ENCODE measurements around the gene ABCA6. TPM values are rescaled to one million over a fixed set of nuclear protein-coding genes. Genes with fewer than 3 reads are reported as not detected.
"Not testable (repeated sequence)": the region's sequence is repeated elsewhere in the genome, so short reads cannot be mapped to it uniquely, and the experiment has no call there.

Gene ABCA6
- total RNA-seq, 1 experiment from 2014 or later, result not detected

DNA sequence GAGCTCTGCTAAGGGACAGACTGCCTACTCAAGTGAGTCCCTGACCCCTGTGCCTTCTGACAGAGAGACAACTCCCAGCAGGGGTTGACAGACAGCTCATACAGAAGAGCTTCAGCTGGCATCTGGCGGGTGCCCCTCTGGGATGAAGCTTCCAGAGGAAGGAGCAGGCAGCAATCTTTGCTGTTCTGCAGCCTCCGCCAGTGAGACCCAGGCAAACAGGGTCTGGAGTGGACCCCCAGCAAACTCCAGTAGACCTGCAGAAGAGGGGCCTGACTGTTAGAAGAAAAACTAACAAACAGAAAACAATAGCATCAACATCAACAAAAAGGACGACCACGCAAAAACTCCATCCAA, 70.5 kb downstream of the ABCA6 start:
- not testable (repeated sequence) for H3K36me3 ChIP-seq (replicated peaks; ENCODE audit: control insufficient read depth, insufficient read depth, low read length); DNase-seq; H3K27me3 ChIP-seq (ENCODE audit: control insufficient read depth, insufficient read depth, low read length); H3K4me3 ChIP-seq (ENCODE audit: insufficient read depth, low read depth, low read length)

GRCh38 chr17:69070378-69071232, 71.1 kb downstream of the ABCA6 start:
- not testable (repeated sequence) for DNase-seq; H3K4me3 ChIP-seq (ENCODE audit: insufficient read depth, low read depth, low read length); H3K36me3 ChIP-seq (replicated peaks; ENCODE audit: control insufficient read depth, insufficient read depth, low read length); H3K27me3 ChIP-seq (ENCODE audit: control insufficient read depth, insufficient read depth, low read length)

DNA sequence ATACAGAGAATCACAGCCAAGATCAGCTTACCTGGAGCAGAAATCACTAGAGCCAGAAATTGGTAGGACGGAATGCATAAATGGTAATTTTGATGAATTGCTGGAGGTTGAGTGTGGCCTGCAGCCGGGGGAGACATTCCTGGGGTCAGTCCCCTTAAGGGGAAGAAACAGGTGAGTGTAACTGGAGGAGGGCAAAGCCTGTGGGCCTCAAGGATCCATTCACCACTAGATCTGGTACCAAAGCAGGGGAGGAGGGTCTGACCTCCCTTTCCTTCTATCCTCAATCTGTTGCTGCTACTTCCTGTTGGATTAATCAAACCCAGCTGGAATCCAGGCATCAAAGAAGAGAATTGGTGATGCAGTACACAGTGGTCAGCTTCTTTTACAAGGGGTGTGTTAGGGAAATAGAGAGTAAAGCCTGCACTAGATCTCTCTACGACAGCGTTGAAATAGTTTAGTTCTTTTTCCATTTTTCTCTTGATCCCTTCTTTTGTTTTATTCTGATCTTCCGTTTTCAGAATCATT, 72.4 kb downstream of the ABCA6 start:
- Histone ChIP-seq H3K4me3 (ENCODE audit: insufficient read depth, low read depth, low read length) (no peak overlapping the region), H3K36me3 (replicated peaks; ENCODE audit: control insufficient read depth, insufficient read depth, low read length) (no peaks in the 10 kb centered on the region), H3K27me3 (ENCODE audit: control insufficient read depth, insufficient read depth, low read length) (no peaks in the 10 kb centered on the region)
- DNase-seq, result peak; percentile 11

DNA sequence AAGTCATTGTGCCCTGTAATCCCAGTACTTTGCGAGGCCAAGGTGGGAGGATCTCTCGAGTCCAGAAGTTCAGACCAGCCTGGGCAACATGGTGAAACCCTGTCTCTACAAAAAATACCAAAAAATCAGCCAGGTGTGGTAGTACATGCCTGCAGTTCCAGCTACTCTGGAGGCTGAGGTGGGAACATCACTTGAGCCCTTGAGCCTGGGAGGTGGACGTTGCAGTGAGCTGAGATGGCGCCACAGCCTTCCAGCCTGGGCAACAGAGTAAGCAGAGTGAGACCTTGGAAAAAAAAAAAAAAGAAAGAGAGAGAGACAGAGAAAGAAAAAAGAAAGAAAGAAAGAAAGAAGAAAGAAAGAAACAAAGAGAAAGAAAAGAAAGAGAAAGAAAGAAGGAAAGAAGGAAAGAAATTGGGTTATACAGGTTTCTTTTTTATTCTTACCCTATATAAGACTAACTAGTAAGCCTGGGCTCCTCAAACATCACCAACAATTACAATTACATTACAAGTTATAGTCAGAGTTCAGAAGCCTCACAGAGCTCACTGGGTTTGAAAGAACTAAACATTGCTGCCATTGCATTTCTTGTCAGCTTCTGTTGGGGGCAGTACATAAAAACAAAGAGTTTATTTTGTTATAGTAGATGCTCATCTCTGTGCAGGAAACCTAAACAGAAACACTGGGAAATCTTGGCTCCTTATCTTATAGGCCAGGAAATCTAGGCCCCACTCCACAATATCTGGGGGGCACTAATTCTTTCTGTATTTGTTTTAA, 74.2 kb downstream of the ABCA6 start:
- no peak for DNase-seq
- H3K27me3 ChIP-seq (ENCODE audit: control insufficient read depth, insufficient read depth, low read length), result no peaks in the 10 kb centered on the region
- H3K4me3 ChIP-seq (ENCODE audit: insufficient read depth, low read depth, low read length), result no peak overlapping the region
- H3K36me3 ChIP-seq (replicated peaks; ENCODE audit: control insufficient read depth, insufficient read depth, low read length), result no peaks in the 10 kb centered on the region

- no peaks in the 10 kb centered on the region for H3K36me3 ChIP-seq (replicated peaks; ENCODE audit: control insufficient read depth, insufficient read depth, low read length)
- no peaks in the 10 kb centered on the region for H3K27me3 ChIP-seq (ENCODE audit: control insufficient read depth, insufficient read depth, low read length)
- no peak for DNase-seq
- no peak overlapping the region for H3K4me3 ChIP-seq (ENCODE audit: insufficient read depth, low read depth, low read length)
These were observed 75.2 kb downstream of the ABCA6 start for GRCh38 chr17:69066482-69066881.

DNA sequence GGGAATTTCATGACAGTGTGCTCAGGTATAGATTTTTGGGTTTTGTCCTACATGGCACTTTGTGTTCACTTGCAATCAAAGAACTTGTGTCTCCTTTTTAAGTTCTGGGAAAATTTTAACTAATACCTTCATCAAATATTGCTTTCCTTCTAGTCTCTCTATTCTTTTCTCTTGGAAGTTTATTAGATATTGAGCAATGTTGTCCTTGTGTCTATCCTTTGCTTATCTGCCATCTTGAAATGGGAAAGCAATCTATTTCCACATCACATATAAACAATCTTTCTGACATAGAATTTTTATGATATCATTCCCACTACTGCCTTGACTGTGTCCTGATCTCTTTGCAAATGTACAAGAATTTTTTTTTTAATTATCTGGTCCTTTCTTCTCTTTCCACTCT, 76.6 kb downstream of the ABCA6 start:
- DNase-seq, result no peak
- Histone ChIP-seq H3K27me3 (ENCODE audit: control insufficient read depth, insufficient read depth, low read length) (no peaks in the 10 kb centered on the region), H3K36me3 (replicated peaks; ENCODE audit: control insufficient read depth, insufficient read depth, low read length) (no peaks in the 10 kb centered on the region), H3K4me3 (ENCODE audit: insufficient read depth, low read depth, low read length) (no peak overlapping the region)

GRCh38 chr17:69064476-69064875, 77.2 kb downstream of the ABCA6 start:
- H3K36me3 ChIP-seq (replicated peaks; ENCODE audit: control insufficient read depth, insufficient read depth, low read length), result no peaks in the 10 kb centered on the region
- no peak overlapping the region for H3K4me3 ChIP-seq (ENCODE audit: insufficient read depth, low read depth, low read length)
- no peak for DNase-seq
- H3K27me3 ChIP-seq (ENCODE audit: control insufficient read depth, insufficient read depth, low read length), result no peaks in the 10 kb centered on the region

DNA sequence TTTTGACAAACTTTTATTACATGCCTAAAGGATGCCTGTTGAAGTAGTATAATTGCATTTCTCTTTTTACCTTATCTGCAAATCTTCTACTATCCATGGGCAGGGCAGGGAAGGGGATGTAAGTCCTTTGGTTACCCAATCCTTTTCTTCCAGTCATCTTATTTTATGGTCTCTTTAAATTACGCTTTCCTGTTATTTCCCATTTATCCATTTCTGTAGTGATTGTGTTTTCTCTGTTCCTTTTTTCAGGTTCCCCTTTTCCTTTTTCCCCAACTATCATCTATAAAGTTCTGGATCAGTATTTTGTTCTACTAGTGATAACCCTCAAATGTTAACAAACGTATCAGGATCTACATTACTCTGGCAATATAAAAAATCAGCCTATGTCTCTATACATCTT, 77.7 kb downstream of the ABCA6 start:
- H3K27me3 ChIP-seq (ENCODE audit: control insufficient read depth, insufficient read depth, low read length), result no peaks in the 10 kb centered on the region
- H3K4me3 ChIP-seq (ENCODE audit: insufficient read depth, low read depth, low read length), result no peak overlapping the region
- H3K36me3 ChIP-seq (replicated peaks; ENCODE audit: control insufficient read depth, insufficient read depth, low read length), result no peaks in the 10 kb centered on the region
- no peak for DNase-seq

DNA sequence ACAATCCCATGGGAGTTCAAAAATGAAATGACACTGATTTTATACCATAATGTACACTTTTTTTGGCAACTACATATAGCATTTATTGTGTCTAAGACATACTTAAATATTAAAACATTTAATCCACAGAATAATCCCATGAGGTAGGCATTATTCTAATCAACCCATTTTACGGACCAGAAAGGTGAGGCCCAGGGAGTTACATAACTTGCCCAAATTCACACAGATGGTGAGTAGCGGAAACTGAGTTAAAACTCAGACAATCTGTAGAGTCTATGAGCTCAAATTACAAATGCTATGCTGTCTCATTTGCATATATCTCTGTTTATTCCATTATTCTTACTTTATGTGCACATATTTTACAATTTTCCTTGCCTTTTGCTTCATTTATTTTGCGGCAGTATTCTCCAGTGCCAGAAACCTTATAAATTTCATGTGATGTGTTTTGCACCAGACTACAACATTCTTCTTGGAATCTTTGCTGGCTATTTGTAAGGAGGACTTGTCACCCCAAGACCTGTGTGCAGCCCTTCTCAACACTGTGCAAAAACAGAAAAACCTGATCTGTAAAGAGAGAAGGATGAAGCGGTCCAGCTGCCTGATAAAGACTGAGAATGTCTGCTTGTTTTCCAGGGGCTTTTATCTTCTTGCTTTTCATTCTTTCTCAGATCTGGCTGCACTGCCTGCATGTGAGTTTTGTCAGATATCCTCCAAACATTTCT, 78.7 kb downstream of the ABCA6 start:
- Histone ChIP-seq H3K27me3 (ENCODE audit: control insufficient read depth, insufficient read depth, low read length) (no peaks in the 10 kb centered on the region), H3K4me3 (ENCODE audit: insufficient read depth, low read depth, low read length) (no peak overlapping the region)
- no peak for DNase-seq

GRCh38 chr17:69061721-69062556, 79.8 kb downstream of the ABCA6 start:
- no peak for DNase-seq

More for the DNA sequence above, 78.7 kb downstream of the ABCA6 start:
- H3K36me3 ChIP-seq (replicated peaks; ENCODE audit: control insufficient read depth, insufficient read depth, low read length), result no peaks in the 10 kb centered on the region

GRCh38 chr17:69060822-69061221, 80.9 kb downstream of the ABCA6 start, which contains the start of gene ABCA9:
Gene ABCA9 (minus strand): TSS chr17:69060927. CDS start chr17:69051126, 9,801 bp downstream.
- Histone ChIP-seq H3K27me3 (ENCODE audit: control insufficient read depth, insufficient read depth, low read length) (no peaks in the 10 kb centered on the region), H3K36me3 (replicated peaks; ENCODE audit: control insufficient read depth, insufficient read depth, low read length) (no peaks in the 10 kb centered on the region), H3K4me3 (ENCODE audit: insufficient read depth, low read depth, low read length) (no peak within 1 kb of the TSS)
- no peak for DNase-seq

More at GRCh38 chr17:69061721-69062556, 79.8 kb downstream of the ABCA6 start:
- Histone ChIP-seq H3K27me3 (ENCODE audit: control insufficient read depth, insufficient read depth, low read length) (no peaks in the 10 kb centered on the region), H3K36me3 (replicated peaks; ENCODE audit: control insufficient read depth, insufficient read depth, low read length) (no peaks in the 10 kb centered on the region), H3K4me3 (ENCODE audit: insufficient read depth, low read depth, low read length) (no peak overlapping the region)

DNA sequence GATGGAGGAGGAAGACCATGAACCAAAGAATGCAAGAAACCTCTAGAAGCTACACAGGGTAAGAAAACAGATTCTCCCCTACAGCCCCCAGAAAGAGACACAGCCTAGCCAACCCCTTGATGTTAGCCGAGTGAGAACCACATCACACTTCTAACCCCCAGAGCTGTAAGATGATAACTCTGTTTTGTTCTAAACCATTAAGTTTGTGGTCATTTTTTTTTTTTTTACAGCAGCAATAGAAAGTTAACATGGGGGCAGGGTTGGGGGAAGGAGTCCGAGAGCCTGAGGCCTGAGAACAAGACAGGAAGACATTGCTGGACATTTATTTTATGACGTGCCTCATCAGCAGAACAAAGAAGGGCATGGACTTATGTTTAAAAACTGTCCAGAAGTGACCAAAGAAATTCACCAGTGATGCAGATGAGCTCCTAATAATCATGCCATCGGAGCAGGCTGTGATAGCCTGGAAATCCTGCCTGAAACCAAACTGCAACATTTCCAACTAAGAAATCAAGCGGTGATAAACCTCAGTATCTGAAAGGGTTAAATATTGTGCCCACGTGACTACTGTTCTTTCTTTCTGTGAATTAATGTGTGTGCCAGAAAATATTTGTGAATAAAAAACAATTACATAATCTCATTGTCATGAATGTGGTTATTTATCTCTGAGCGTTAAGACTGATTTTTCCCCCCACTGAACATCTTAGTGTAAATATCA, 82.1 kb downstream of the ABCA6 start:
- Histone ChIP-seq H3K4me3 (ENCODE audit: insufficient read depth, low read depth, low read length) (no peak overlapping the region), H3K36me3 (replicated peaks; ENCODE audit: control insufficient read depth, insufficient read depth, low read length) (no peaks in the 10 kb centered on the region), H3K27me3 (ENCODE audit: control insufficient read depth, insufficient read depth, low read length) (no peaks in the 10 kb centered on the region)
- DNase-seq, result no peak

DNA sequence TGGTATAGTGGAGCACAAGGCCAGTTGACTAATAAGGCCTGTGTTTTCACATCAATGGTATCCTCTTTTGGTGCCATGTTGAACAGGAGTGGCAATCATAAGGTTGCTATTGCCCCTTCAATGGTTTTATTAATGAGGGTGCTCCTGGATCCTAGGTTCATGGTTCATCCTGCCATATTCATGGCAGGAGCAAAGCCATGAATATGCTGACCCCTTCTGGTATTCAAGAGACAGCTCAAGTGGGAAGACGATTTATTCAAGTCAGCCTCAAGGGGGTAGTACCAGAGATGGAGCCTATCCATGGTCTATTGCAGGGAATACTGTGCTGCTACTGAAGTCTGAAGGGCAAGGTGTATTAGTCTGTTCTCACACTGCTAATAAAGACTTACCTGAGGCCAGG, 83.5 kb downstream of the ABCA6 start:
- H3K4me3 ChIP-seq (ENCODE audit: insufficient read depth, low read depth, low read length), result no peak overlapping the region
- peak; percentile 26 for DNase-seq
- H3K36me3 ChIP-seq (replicated peaks; ENCODE audit: control insufficient read depth, insufficient read depth, low read length), result no peaks in the 10 kb centered on the region
- H3K27me3 ChIP-seq (ENCODE audit: control insufficient read depth, insufficient read depth, low read length), result no peaks in the 10 kb centered on the region
